NCI-H446 treated with DMSO at 0.1 percent for 48 hours (cell line): Measurements from ENCODE around the gene TBX10.
A peak's percentile ranks its signal among the peaks of the same experiment; 100 is the strongest.
"Not testable (repeated sequence)": the region's sequence is repeated elsewhere in the genome, so short reads cannot be mapped to it uniquely, and the experiment has no call there.

Source experiments
- DNase-seq: peaks from one replicate; lab custom pipeline; 2025; lab: John Stamatoyannopoulos, UW

Gene TBX10

DNA sequence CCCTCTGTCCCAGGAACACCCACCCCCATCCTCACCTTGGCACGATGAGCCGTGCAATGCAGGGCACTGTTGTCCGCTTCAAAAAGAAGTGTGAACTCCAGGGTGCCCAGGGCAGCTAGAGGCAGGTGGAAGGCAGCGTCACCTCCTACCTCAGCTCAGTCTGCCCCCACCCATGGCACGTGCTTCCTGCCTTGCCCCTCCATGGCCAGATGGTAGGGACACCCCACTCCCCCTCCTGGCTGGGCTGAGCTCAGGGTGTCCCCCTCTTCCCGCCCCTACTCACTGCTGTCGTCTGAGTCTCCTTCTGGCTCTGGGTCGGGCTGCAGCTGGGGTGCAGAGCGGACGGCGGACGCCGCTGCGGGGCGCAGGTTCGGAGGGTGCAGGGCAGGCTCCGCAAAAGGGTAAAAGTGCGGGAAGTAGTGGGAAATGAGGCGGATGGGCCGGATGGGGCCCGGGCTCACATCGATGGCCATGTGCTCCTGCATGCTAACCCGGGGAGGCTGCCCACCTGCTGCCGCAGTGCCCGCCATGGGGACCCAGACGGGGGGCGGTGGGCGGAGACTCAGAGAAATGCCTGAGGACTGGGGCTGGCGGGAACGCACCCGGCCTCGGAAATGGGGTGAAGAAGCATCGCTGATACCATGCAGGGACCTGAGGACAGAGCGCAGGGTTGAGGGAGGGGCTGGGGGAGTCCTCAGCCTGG is 23.7 kb downstream of the TBX10 start:
- no peak for DNase-seq

DNA sequence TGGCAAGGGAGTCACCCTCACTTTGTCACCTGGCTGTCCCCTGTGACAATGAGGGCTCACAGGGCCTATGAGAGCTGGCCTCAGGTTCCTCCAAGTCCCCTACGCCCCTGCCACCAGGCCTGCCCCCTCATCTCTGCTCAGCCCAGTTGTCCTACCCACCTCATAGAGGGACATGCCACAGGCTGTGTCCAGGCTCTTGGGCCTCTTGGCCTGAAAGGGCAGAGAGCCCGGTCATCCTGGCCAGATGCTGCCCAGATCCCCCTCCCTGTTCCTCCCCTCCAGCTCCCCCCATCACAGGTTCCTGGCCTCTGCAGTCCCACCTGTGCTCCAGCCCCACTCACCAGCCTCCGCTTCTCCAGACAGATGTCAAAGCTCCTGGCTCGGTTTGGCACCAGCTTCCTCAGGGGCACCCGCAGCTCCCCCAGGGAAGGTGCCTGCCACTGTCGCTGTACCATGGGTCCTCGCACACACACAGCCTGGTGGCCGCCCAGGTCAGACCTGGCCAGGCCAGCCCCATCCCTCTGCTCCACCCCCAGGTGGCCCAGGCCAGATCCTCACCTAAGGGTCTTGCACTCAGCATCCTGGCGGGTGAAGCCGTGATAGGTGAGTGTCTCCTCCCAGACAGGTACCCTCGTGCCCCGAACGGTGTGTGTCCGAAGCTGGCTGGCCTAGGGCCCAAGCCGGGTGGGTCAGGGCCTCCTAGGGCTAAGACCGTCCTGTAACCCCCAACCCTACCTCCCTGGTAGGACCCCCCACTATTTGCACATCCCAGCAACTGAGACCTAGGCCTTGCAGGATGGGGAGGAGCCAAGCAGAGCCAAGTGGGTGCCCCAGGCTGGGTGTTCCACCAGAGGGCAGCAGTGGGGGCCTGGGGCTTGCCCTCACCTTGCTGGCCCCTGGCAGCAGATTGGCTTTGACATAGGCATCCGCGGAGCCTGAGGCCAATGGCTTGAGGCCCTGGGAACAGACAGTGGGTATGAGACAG is 24.5 kb downstream of the TBX10 start:
- DNase-seq = no peak

DNA sequence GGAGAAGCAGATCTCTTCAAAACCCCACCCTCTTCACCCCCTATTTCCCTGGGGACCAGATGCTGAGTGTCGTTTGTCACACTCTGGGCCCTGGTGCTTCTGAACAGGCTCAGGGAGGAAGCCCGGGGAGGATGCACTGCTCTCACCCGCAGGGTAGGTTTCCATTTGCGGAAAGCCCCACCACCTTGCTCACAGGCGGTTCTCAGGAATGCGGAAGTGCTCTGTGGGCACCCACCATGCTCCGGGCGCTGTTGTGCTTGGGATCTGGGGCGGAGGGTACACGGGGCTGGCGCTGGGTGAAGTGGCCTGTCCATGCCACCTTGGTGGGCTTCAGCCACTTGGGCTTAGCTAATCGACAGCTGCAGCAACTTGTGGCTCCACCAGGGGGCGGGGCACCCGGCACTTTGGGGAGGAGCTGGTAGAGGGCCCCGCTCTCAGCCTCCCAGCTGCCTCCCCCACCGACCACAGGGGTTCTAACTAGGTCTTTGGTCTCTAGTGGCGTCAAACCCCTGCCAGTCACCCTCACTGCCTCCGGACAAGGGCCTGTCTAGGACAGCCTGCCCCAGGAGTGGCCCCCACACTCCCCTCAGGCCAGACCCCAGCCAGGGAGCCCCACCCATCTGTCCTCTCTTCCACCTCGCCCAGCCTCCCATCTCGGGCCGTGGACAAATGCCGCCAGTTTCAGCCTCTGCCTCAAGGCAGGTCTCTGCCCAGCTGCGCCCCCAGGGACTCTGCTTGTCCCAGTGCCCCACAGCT is 25.4 kb downstream of the TBX10 start:
- no peak for DNase-seq

DNA sequence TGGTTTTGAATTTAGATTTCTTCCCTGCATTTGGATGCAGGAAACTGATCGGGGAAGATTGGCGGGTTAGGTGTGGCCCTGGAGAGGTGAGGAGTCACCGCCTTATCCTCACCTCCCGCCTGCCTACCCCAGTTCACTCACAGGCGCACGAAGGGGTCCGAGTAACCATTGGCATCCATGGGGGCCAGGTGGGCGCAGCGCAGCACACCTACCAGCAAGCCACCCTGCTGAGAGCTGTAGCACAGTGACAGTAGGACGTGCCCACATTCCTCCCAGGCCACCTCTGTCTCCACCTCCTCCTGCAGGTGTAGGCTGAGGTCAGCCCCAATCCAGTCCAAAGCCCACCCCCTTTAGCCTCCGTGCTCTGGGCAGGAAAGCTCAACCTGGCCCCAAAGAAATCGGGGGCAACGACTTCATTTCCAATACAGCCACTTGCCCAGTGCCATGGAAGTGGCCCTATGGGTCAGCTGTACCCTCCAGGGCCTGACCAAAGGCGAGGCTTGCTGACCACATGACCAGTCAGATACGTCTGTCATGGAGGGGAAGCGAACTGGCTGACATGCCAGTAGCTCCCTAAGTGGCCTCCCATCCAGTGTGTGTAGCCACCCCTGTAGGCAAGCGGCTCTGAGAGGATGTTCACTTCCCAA is 26.1 kb downstream of the TBX10 start:
- DNase-seq = no peak

DNA sequence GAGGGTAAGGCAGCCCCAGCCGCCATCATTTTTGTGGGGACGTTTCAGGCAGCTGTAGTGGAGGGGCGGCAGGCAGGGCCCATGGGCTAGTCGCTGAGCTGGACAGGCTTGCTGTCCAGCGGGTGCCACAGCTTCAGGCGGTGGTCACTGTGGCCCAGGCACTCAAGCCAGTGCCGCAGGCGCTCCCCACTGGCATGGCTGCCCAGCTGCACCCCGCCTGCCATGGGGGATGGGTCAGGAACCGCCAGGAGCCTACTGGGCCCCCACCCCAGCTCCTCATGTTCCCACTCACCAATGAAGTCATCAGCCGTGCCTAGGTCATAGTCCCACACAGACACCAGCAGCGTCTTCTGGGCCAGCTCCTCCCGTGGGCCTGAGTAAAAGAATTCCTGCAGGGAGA is 26.8 kb downstream of the TBX10 start:
- DNase-seq = no peak

DNA sequence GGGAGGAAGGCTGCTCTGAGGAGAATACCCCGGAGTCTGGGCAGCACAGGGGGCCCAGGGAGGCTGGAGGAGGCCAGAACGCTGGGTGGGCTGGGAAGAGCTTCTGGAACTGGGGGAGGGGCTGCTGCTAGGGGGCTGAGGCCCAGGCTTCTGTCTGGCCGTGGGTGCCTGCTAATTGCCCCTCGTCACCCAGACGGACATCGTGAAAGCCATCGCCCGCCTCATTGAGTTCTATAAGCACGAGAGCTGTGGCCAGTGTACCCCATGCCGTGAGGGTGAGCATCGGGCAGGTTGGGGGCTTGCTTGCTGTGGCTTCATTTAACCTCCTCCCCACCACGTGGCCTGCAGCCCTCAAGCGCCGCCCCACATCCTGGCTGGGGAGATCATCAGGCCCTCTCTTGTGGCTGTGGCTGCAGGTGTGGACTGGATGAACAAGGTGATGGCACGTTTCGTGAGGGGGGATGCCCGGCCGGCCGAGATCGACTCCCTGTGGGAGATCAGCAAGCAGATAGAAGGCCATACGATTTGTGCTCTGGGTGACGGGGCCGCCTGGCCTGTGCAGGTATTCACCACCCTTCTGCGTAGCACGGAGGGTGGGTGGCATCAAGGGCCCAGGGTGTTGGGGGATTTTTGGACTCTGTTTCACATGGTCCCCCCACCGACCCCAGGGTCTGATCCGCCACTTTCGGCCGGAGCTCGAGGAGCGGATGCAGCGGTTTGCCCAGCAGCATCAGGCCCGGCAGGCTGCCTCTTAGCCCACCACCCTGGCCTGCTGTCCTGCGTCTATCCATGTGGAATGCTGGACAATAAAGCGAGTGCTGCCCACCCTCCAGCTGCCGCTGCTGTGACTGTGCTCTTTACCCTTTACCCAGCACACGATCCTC is 27.6 kb downstream of the TBX10 start:
- DNase-seq = no peak

DNA sequence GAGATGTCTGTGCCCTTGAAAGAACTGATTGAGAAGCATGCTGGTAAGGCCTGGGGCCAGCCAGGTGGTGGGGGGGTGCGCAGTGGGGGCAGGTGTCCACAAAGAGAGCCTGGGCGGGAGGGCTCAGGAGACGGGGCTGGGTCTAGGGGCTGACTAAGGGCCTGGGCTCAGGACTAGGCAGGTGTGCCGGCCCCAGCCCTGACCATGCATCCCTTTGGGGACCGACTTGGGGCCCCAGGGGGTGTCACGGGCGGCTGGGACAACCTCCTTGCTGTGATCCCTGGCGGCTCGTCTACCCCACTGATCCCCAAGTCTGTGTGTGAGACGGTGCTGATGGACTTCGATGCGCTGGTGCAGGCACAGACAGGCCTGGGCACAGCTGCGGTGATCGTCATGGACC is 28.4 kb downstream of the TBX10 start:
- DNase-seq = no peak

DNA sequence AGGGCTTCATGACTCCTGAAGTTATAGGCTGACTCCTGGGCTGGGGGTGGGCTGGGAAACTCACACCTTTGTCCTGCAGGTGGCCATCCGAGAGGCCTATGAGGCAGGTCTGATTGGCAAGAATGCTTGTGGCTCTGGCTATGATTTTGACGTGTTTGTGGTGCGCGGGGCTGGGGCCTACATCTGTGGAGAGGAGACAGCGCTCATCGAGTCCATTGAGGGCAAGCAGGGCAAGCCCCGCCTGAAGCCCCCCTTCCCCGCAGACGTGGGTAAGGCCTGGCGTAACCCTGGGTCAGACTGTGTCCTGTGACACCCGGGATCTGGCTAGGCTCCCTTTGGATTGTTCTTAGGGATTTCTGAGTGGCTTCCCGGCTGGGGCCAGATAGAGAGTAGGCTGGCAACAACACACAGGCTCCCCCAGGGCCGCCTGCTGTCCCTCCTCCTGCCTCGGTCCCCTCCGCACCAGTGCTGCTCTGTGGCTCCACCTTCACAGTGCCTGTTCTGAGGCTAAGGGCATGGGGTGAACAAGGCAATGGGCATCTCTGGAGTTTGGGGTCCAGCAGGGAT is 29.2 kb downstream of the TBX10 start:
- DNase-seq = no peak

DNA sequence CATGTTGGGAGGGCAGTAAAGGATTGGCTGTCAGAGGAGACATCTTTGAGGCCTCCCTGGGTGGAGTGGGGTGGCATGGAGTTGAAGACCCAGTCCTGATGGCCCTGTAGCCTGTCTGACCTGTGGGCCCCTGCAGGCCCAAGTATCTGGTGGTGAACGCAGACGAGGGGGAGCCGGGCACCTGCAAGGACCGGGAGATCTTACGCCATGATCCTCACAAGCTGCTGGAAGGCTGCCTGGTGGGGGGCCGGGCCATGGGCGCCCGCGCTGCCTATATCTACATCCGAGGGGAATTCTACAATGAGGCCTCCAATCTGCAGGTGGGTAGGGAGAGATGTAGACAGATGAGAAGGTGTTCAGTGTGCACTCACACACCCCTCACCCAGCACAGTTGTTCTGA is 30.2 kb downstream of the TBX10 start:
- DNase-seq = no peak

DNA sequence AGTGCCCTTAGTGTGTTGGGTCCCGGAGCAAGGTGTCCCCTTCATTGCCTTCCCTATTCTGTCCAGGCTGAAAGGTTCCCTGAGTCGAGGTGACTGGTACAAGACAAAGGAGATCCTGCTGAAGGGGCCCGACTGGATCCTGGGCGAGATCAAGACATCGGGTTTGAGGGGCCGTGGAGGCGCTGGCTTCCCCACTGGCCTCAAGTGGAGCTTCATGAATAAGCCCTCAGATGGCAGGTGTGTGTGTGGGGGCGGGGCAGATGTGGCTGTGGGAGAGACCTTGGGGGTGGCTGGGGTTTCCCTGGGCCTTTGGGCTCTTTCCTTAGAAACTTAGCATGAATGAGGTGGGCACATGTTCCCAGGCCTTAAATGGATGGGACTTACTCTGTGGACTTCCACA is 31.1 kb downstream of the TBX10 start:
- DNase-seq = no peak

DNA sequence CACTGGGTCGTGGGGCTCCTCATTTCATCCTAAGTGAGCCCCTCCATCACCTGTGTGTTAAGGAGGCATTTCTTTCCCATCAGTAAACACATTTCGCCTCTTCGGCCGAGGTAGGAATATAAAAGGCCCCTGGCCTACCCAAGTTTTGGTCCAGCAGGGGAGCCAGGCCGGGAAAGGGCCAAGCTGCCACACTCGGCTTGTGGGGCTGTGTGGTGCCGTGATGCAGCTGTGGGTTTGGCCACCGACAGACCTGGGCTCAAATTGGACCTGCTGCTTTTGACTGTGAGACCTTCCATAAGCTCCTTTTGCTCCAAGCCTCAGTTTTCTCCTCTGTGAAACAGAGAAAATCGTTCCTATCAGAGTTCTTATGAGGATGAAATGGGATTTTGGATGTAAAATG is 32.1 kb downstream of the TBX10 start:
- DNase-seq = no peak

DNA sequence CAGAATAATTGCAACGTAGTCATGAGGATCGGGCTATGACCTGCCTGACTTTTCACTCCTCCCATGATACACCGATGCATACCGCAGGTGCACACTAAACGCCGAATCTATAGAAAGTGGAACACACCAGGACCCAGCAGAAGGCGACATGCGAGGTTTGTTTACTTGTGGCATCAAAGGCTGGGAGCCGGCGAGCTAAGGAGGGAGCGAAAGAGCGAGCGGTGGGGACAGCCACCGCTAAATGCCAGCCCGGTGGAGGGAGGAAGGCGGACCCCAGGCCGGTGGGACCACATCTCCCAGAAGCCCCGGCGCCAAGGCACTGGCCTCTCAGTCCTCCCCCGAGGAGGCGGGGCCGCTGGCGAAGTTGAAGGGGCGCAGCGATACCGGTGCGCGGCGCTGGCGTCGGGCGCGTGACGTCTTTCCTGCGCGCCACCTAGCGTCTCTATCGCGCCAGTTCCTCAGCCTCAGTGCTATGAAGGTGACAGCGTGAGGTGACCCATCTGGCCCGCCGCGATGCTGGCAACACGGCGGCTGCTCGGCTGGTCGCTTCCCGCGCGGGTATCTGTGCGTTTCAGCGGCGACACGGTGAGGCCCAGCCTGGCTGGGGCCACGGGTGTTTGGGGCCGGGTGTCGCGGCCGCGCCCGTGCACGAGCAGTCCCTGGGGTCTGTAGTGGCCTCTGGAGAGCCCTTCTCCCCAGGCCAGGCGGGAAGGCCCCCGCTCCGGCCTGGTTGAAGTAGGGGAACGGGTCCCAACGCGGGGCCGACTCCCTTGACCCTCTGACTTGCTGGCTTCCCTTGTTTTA is 32.9 kb downstream of the TBX10 start, which contains the start of gene NDUFV1:
TSS of gene NDUFV1 (plus strand) at position 445 of the 804 bp plus-strand sequence. CDS start at position 514, 69 bp downstream.
- DNase-seq = peak; percentile 83

DNA sequence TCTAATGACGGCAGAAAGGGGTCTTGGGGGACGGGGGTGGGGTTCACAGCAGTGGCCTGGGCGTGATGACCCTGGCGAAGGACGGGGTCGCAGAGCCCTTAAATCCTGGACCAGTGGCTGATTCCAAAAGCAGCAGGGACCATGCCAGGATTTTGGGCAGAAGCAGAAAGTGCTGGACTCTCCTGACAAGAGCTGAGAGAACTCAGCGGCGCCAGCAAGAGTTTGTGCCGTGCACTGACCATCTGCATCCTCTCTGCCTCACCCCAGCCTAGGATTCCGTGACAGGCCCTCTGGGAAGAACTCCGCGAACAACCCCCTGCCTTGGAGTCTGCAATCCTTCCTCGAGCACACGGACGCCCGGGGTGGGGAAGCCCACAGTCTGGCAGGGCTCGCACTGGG is 33.5 kb downstream of the TBX10 start:
- no peak for DNase-seq

DNA sequence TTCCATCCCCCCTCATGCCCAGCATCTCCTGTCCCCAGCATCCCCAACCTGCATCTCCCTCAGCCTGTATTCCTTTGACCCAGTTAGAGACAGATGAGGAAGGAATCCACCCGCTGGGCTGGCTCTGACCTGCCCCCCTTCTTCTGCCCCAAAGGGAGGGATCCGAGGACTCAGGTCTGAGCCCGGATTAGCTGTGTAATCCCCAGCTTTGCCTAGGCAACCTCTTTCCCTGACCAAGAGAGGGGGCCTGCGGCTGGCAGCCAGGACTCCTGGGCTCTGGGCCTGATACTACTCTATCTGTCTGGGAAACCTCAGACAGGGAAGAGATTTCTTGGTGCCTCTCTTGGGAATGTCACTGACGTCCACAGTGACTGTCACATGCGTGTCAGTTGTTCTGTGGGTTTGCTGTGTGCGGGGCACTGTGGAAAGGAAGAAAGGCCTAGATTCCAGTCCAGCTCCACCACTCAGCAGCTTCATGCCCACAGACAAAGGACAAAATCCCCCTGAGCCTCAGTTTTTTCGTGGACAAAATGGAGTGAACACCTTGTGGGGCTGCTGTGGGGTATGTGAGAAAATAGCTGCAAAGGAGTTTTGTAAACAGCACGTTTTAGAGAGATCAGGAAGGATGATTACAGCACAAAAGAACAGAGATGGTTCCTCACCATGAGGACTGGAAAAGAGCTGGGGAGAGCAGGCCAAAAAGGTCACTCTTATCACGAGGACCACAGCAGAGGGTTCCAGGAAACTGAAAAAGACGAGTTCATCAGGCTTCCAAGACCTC is 34.1 kb downstream of the TBX10 start:
- DNase-seq = no peak

DNA sequence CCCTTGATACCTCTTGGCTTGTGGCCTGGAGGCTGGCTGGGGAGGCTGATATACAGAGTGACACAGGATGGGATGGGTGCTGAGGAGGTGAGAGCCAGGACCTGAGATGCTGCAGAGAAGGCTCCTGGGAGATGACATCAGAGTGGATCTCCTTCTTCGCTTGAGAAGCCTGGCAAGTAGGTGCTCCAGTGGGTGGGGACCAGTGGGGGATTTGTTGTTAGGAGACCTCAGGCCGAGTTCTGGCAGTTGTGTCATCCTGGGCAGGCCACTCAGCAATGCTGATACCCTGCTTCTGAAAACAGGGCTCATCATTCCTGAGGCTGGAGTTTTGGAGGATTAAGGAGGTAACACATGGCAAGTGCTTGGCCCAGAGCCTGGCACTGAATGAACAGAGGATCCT is 34.7 kb downstream of the TBX10 start:
- no peak for DNase-seq

DNA sequence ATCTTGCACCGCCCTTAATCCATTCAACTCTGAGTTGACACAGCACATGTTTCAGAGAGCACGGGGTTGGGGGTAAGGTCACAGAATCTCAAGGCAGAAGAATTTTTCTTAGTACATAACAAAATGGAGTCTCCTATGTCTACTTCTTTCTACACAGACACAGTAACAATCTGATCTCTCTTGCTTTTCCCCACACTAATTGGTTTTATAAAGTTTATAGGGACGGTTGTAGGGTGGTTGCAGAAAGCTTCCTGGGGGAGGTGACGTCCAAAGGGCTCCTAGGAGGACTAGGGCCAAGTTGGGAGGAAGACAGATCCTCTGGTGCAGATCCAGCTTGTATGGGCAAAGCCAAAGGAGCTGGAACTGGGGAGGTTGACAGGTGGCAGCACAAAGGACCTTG is 35.4 kb downstream of the TBX10 start:
- not testable (repeated sequence) for DNase-seq

DNA sequence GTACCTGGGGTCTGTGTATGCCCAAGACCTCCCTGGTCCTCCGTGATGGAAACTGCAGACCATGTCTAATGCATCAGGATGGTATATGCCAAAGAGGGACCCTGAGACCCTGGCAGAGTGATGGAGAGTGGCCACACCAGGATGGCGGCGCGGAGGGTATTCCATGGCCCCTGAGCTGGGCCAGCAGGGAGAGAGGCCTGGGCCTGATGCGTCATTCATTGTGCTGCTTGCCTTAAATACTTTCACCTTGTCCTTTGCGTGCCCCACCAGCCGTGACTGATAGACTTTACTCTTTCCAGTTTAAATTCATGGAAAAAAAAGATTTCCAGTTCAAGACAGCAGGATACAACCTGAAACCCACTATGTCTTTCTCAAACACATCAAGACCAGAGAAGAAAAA is 38.5 kb downstream of the TBX10 start:
- no peak for DNase-seq

DNA sequence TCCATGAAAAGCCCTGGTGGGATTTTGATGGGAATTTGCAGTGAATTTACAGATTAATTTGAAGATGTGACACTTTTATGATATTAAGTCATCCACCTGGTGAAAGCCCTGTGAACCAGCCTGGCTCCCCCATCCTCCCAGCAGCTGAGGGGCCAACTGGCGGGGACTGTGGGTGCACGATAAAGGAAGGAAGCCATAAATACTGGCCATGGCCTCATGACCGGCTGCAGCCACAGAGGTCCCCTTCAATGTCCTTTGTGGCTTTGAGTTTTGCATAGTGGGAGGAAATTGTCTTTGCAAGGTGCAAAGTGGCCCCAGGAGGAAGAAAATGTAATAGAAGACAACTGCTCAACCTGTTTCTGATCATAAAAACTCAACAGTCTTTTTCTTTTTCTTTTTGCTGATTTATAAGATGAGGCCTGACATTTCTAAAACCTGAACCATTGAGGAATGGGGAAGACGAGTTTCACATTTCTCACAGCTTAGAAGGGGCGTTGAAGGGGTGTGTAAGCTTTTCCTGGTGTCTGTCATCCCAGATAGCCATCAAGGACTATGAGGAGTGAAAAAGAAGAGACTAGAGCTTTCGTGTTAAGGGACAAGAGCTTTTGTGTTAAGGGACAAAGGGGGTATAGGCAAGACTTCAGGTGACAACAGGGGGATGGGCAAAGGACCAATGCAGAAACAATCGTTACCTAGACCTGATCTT is 39.1 kb downstream of the TBX10 start:
- no peak for DNase-seq
